Uterus (tissue), 2 donors: ENCODE measurements around the gene TBX10.

ENCODE experiments used
- CTCF ChIP-seq, 4 experiments: fragments of 200-600 bp in 2 of 4; fragments of 450-650 bp in 2 of 4; sonication (generic) in 2 of 4; IDR thresholded peaks; one replicate each; pipeline ENCODE4 v1.5.1; 2016 to 2019; ENCODE audit warnings: antibody characterized with exemption in 4 of 4, mild to moderate bottlenecking in 2 of 4, moderate library complexity in 1 of 4
- POLR2A ChIP-seq, 2 donors: fragments of 450-650 bp; IDR thresholded peaks; one replicate each; pipeline ENCODE4 v1.6.1; 2016; ENCODE audit warnings: antibody characterized with exemption in 2 of 2, mild to moderate bottlenecking in 1 of 2, moderate library complexity in 1 of 2

DNA sequence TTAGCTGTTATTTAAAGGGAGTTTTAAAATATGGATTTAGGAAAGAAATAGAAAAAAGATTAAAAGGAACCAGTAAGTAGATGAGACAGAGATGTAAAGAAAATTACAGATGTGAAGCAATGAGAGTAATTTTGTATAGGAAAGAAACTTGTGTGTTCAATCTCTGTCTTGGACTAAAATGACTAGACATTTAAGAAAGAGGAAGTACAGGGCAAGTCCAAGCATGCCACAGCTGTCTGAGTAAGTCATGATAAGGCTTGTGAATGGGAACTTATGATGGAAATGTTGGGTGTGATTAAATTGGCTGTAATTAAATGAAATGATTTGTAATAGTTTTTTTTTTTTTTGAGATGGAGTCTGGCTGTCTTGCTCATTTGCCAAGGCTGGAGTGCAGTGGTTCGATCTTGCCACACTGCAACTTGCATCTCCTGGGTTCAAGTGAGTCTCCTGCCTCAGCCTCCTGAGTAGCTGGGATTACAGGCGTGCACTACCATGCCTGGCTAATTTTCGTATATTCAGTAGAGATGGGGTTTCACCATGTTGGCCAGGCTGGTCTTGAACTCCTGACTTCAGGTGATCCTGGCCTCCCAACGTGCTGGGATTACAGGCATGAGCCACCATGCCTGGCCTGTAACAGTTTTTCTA lies 16.8 kb upstream of the TBX10 start:
- no peak for TF ChIP-seq CTCF (IDR thresholded peaks at IDR 0.05)
- no peak for TF ChIP-seq POLR2A (IDR thresholded peaks at IDR 0.05)
